HG03460 (cell line): ENCODE data around the gene OPA1.
"Not testable (repeated sequence)": the region's sequence is repeated elsewhere in the genome, so short reads cannot be mapped to it uniquely, and the experiment has no call there.

Source experiments
- ATAC-seq: cut with Tn5 transposase; IDR thresholded peaks from one replicate; pipeline ENCODE4 v1.9.1; 2021; ENCODE audit not compliant: unreplicated experiment

OPA1 gene

DNA sequence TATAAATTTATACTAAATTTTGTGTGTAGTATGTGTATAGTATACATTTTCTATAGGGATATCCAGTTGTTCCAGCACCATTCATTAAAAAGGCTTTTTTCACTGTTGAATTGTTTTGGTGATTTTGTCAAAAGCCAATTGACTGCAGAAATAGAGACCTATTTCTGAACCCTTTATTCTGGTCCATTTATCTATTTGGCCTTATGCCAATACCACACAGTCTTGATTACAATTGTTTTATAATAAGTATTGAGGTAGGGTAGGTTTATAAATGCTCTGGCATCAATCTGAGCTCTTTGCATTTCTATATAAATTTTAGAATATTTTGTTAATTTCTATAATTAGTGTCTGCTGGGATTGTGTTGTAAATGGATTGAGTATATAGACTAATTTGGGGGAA, 6.5 kb upstream of the OPA1 start:
- ATAC-seq, result no peak

DNA sequence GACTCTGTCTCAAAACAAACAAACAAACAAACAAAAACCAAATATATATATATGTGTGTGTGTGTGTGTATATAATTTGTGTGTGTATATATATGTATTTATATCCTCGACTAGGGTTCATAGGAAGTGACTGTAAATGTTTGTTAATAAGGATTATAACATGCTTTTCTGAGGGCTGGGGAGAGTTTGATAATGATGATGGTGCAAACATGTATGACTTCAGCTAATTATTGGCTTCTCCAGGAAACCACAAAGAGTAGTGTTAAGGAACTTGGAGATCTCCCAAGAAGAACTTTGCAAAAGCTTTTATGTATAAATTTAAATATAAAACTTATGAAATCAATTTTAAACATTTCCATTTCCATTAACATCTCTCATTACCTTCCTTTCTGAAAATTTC, 3.9 kb upstream of the OPA1 start:
- ATAC-seq, result no peak

DNA sequence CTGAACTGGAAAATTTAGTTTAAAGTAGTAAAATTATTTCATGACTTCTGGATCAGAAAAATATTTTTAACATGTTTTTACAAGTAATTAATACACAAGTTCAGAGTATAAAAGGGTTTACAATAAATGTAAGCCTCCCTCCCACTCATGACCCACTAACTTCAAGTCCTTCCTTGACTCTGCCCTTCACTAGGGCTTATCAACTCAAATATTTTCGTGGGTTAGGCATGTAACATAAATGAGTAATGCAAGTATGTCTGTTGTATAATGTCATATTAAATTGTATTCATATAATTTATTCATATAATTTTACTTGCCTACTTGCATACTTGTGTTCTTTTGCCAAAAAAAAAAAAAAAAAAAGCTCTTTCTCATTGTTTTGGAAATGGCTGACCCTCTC, 3.4 kb upstream of the OPA1 start:
- ATAC-seq, result no peak

DNA sequence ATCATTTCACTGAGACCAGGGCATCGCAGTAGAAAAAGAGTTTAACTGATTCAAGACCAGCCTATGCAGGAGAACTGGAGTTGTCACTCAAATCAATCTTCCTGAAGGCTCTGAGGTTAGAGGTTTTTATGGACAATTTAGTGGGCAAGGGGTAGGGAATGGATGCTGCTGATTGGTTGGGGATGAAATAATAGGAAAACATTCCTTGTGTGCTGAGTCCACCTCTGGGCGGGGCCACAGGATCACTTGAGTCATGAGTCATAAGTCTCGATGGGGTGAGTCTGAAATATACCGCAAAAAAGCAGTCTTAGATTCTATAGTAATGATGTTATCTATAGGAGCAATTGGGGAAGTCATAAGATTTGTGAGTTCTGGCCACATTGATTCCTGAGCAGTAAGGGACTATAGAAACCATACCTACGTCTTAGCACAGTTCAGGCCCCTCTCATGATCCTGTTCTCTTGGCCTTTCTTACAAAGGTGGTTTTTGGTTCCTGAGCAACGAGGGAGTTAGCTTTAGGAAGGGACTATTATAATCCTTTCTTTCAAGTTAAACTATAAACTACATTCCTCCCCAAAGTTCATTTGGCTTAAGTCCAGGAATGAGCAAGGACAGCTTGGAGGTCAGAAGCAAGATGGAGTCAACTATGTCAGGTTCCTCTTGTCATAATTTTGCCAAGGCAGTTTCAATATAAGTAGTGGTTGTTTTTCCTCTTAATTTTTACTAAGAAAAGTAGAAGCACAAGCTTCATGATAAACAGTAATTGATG, 2.7 kb upstream of the OPA1 start:
- no peak for ATAC-seq

DNA sequence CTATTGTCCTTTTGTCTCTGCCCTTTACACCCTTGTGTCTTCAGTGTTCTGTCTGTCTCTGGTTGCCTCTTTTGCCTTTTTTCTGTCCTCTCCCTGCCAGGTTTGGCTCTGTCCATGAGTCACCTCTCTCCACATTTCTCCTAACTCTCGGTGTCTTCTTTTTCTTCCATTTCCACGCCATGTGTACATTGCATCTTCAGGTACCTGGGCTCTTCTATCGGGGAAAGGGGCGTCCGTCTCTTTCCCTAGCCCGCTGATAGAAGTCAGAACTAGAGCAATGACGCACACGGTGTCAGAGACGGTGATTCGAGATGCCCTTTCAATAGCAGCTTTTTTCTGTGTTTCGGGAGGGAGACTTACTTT, 641 bp downstream of the OPA1 start:
- peak; percentile 15 for ATAC-seq

DNA sequence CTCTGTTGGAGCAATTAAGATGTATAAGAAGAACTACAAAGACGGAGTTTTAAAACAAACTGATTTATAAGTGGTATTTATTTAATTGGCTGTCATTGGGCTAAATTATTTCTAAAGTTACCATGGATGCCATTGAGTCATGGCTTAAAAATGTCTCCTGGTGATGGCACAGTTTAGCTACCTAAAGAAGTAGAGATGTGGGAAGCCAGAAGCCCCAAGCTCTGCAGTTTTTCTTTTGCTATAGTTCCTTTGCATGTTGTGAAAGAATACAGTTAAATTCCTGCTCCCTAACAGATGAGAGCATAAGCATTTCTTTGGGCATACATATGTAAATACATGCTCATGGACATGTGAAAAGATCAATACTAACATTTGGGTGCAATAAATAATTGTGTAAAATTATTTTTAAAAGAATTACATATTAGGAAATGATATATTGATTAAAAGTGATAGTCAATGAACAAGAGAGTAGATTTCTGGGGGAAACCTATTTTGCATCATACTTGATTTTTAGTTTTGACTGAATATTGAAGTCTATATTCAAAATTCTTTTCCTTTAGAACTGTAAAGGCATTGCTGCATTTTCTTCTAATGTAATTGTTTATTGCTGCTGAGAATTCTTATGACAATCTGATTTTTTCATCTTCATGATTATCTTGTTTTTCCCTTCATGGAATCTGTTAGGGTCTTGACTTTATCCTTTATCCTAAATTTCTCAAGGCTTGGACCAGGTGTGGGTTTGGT, 2.1 kb downstream of the OPA1 start:
- no peak for ATAC-seq

DNA sequence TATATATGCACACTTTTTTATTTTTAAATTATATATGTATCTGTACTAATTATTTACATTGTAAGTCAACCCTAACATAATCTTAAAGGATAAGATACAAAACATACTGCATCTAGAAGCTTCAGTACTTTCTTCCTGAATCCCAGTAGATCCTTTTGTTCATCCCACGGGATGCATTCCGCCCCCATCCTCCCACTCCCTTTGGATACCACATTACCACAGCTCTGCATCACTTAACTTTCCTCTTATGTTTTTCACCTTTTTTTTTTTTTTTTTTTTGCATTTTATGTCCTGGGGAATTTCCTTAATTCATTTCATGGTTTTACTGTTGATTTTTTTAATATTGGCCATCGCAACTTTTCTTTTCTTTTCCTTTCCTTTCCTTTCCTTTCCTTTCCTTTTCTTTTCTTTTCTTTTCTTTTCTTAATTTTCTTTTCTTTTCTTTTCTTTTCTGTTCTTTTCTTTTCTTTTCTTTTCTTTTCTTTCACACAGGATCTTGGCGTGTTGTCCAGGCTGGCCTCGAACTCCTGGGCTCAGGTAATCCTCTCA, 3.0 kb downstream of the OPA1 start:
- ATAC-seq, result no peak

DNA sequence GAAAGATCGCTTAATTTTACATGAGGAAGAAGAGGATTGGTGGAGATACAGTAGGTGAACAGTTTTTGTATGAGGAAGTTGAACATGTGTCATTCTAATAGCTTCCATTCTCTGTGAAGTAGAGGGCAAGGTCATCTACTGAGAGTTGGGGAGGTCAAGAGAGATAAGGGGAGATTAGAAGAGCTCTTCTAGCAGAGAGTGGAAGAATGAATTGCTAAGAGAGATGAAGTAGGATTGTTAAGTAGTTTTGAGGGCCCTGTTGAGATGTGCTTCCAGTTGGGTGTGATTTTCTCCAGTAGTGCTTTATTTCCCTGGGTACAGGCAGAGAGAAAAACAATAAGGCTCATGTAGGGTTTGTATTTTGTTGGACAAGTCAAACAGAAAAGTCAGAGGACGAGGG, 5.2 kb downstream of the OPA1 start:
- no peak for ATAC-seq

DNA sequence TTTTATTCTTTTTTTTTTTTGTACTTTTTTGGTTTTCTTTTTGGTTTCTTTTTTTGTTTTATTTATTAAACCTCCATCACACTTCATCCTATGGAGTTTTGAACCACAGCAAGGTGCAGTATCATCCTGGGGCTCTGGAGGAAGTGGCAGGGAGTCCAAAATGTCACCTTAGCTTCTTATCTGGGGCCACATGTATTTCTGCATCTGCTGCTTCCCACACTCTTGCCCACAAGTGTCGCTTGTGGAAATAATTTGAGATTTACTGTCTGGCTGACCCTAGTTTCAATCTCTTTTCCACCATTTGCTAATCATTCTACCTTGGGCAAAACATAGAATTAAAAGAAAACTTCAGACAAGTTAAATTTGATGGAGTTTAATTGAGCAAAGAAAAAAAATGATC, 6.4 kb downstream of the OPA1 start:
- no peak for ATAC-seq

DNA sequence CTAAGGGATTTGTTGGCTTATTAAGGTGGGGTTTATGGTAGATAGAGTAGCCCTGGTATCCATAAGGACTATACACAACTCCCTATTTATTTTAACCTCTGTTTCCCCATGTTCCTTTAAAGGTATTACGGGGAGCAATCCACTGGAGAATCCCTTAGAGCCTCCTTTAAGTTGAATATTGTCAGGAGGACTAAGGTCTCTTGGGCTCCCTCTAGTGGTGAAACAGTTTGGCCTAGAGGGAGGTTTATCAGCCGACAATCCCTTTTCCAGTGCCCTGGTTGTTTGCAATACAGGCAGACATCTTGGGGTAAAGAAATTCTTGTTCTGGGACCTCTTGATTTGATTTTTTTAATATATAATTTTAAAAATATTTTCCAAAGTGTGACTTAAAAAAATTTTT, 12.9 kb downstream of the OPA1 start:
- ATAC-seq, result no peak

DNA sequence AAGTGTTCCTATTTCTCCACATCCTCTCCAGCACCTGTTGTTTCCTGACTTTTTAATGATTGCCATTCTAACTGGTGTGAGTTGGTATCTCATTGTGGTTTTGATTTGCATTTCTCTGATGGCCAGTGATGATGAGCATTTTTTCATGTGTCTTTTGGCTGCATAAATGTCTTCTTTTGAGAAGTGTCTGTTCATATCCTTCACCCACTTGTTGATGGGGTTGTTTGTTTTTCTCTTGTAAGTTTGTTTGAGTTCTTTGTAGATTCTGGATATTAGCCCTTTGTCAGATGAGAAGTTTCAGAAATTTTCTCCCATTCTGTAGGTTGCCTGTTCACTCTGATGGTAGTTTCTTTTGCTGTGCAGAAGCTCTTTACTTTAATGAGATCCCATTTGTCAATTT, 13.9 kb downstream of the OPA1 start:
- ATAC-seq, result not testable (repeated sequence)

DNA sequence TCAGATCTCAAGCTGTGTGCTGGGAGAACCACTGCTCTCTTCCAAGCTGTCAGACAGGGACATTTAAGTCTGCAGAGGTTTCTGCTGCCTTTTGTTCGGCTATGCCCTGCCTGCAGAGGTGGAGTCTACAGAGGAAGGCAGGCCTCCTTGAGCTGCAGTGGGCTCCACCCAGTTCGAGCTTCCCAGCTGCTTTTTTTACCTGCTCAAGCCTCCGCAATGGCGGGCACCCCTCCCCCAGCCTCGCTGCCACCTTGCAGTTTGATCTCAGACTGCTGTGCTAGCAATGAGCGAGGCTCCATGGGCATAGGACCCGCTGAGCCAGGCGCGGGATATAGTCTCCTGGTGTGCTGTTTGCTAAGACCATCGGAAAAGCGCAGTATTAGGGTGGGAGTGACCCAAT, 17.5 kb downstream of the OPA1 start:
- not testable (repeated sequence) for ATAC-seq

DNA sequence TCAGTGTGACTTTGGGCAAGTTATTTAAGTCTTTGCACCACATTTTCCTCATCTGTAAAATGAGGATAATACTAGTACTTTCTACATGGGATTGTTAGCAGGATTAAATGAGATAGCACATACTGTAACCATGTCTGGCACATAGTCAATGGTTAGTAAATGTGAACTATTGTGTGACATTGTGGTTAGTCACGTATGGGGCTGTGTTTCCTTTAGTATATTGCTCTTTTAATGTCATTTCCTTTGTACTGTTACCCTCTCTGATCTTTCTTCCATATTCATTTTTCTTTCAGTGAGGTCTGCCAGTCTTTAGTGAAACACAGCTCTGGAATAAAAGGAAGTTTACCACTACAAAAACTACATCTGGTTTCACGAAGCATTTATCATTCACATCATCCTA, 21.4 kb downstream of the OPA1 start:
- no peak for ATAC-seq

DNA sequence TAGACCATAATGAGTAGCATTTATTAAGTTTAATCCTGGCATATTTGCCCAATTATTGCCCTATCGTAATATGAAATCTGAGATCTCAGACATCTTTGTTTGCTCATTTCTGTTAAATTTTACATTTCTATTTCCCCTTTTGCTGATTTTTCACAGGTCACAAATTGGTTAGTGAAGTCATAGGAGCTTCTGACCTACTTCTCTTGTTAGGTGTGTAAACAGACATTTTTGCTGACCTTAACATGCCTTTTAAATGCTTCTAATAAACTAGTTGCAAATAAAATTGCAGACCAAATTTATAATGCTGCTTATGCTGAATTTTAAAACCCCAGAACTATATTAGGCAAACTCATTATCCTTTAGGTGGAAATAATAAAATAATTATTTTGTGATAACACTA, 24.6 kb downstream of the OPA1 start:
- ATAC-seq, result no peak

DNA sequence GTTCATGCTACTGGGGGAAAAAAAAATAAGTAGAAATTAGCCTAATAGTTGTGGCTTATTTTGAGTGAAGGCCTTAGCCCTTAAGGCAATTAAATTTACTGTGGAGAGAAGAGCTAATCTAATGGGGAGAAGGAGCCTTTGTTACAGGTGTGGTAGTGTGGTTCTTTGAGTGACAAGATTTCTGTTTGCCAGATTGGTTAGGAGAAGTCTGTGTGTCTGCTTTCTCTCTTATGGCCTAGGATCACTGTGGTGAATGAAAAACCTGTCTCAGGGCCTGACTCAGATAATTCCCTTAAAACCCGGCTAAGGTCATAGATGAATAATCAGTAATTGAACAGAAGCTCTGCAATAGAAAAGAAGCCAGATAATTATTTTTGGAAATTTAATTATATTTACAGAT, 27.0 kb downstream of the OPA1 start:
- peak; percentile 52 for ATAC-seq

DNA sequence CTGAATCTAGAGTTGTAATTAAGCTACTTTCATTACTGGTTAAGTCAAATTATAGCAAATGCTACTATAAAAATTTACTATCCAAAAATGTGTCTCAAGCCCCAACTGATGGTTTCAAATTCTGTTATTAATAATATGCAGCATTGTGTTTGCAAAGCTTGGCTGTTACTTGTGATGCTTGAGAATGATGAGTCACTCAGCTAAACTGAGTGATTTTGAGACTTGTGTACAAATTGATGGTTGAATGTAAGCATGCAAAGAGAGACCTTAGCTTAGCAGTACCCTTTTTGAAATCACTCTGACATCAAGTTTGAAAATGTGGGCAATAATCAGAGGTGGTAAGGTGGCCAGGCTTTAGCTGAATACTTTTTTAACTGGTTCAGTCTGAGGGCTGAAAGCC, 27.6 kb downstream of the OPA1 start:
- no peak for ATAC-seq

DNA sequence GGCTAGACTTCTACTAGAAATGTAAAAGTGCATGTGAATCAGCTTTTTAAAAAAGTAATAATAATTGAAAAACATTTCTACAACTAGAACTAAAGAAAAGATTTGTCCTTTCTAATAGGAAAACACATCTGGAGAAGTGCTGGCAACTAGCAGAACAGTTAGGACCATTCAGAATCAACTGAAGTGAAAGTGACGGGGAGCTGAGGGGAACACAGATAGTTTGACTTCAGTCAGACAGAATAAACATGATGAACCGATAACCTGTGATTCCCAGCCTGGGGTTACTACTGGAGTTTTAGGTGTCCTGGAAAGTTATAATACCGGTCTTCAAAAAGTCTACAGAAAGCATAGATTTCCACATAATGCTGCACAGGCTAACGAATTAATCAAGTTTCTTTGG, 28.1 kb downstream of the OPA1 start:
- ATAC-seq, result no peak

DNA sequence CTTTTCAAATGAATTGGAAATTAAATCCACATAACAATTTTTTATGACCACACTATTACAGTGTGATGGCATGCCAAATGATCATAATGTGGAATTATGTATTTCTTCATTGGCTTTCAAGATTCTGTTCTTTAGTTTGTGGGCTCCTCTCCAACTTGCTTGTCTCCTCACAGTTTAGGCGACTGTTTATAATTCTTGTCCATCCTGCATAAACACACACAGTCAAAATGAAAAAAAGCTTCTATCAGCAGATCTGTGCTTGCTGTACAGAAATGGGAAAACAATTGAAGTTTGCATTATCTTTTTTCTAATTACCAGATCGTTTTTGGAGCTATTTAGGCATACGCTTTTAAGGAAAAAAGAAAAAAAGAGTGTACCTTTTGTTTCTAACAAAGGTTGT, 37.0 kb downstream of the OPA1 start:
- ATAC-seq, result no peak

DNA sequence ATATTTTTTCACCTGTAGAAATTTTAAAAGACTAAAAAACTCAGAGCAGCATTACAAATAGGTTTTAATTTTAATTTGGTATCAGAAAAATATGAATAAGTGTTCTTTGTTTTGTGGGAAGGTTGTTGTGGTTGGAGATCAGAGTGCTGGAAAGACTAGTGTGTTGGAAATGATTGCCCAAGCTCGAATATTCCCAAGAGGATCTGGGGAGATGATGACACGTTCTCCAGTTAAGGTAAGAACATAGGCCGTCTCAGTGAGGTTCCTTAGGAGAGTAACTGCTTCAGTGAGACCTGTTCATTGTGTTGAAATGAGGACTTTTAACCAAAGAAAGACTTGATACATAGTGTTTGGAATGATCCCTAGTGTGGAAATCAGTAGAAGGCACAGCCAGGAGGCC, 44.8 kb downstream of the OPA1 start:
- no peak for ATAC-seq

DNA sequence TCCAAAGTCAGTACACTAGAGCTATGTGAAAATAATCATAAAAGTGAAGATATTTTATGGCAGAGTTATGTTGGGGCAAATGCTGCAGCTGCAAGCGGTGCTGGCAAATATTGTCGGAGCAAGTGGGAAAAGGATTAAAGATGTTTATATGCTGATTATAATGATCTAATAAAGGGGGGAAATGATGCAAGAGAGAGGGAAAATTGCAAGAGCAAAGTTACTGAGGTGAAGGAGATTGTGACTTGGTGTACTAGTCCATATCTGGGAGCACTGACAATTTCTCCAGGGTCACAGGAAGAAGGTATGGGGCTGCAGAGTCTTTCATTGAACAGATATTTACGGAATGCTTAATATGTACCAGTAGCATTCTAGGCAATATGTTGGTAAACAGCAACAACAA, 45.8 kb downstream of the OPA1 start:
- no peak for ATAC-seq

DNA sequence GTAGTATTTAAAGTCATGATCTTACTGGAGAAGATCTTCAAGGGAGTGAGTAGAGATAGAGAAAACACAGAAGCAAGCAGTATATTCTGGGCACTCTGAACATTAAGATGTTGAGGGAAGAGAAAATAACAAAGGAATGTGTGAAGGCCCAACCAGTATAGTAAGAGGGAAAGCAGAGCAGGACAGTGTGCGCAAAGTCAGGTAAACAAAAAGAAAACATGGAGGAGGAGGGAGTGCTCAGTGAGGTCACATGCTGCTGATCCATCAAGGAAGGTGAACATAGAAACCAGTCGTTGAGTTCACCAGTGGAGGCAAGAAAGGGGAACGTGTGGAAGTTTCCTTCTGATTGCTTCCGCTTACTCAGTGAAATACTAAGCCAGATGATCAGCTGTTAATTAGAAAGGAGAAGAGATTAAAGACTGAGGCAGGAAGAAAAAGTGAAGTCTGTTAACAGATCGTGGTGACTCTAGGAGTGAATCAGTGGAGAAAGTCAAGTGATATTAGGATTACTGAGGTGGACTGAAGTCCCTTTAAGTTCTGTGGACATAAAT, 47.2 kb downstream of the OPA1 start:
- ATAC-seq, result no peak

DNA sequence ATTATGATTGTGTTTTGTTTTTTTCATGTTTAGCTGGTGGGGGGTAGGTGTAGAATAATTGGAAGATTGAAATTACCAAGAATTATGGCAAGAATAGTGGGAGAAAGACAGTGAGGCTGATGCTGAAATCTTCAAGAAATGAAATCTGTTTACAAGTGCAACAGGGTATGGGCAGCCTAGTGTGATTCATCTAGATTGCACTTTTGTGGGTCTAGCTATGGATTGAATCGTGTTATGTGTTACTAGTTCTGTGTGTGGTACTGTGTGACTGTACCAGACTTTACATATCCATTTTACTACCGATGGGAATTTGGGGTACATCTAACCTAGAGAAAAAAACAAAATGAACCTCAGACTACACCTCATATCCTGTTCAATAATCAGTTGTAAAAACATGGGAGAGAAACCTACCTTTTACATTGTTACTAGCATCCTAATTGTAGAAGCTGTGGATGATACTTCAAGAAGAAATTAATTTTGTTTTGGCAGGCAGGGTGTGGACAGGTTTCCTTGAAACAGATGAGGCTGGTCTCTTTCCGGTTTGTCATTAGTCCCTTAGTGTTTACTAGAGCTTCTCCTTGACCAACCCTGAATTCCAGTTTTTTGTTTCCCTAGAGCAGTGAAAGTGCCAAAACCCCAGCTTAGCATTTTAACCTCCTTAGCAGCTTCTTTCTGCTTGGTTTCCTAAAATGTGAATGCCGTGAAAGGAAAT, 47.9 kb downstream of the OPA1 start:
- ATAC-seq, result no peak
